PC-3 (cell line): ENCODE data around the gene UAP1. TPM values are rescaled to one million over a fixed set of nuclear protein-coding genes. Genes with fewer than 3 reads are reported as not detected.

Experiments
- ATAC-seq: fragments of 200-7000 bp; cut with Tn5 transposase; 2 replicates; pipeline ENCODE4 v1.9.1; 2020; ENCODE audit warnings: mild to moderate bottlenecking, moderate library complexity
- BruUV-seq: library from RNA; stranded (reverse); fragments of 400-500 nt; replicated peaks from 2 replicates; lab custom pipeline; 2021; lab: Mats Ljungman, UMichigan
- CTCF ChIA-PET: fragments of 300-600 bp; sonication (Branson Sonifier 250); formaldehyde crosslinking; loops from one replicate; lab custom pipeline; 2022; ENCODE audit warnings: antibody characterized with exemption; lab: Charles Lee
- POLR2A ChIA-PET: fragments of 300-600 bp; sonication (Branson Sonifier 250); formaldehyde crosslinking; loops from one replicate; lab custom pipeline; 2022; ENCODE audit warnings: antibody characterized with exemption; ENCODE audit not compliant: unreplicated experiment; lab: Charles Lee
- DNase-seq: peaks from one replicate; pipeline ENCODE4 v3.0.0-alpha.2; 2015
- H2AFZ ChIP-seq: fragments of 300-600 bp; sonication (generic); 2 replicates; pipeline ENCODE4 v1.6.0; 2016; ENCODE audit warnings: antibody characterized with exemption, low read length
- H3F3A ChIP-seq: fragments of 300-600 bp; sonication (generic); one replicate; pipeline ENCODE4 v1.6.0; 2017; ENCODE audit warnings: antibody characterized with exemption, low read length, control low read depth, mild to moderate bottlenecking; ENCODE audit not compliant: unreplicated experiment
- H3K27ac ChIP-seq: fragments of 300-600 bp; sonication (generic); 2 replicates; pipeline ENCODE4 v1.5.1; 2016; ENCODE audit warnings: mild to moderate bottlenecking, low read length
- H3K27me3 ChIP-seq: fragments of 300-600 bp; sonication (generic); 2 replicates; pipeline ENCODE4 v1.6.1; 2016; ENCODE audit warnings: low read length, mixed read lengths
- H3K36me3 ChIP-seq: fragments of 300-600 bp; sonication (generic); 2 replicates; pipeline ENCODE4 v1.6.1; 2016; ENCODE audit warnings: low read depth, mixed run types, low read length, mixed read lengths
- H3K4me1 ChIP-seq: fragments of 300-600 bp; sonication (generic); 2 replicates; pipeline ENCODE4 v1.5.1; 2016; ENCODE audit warnings: low read length; ENCODE audit not compliant: insufficient read depth
- H3K4me2 ChIP-seq: fragments of 300-600 bp; sonication (generic); 2 replicates; pipeline ENCODE4 v1.6.0; 2016; ENCODE audit warnings: low read length
- H3K4me3 ChIP-seq: fragments of 300-600 bp; sonication (generic); 2 replicates; pipeline ENCODE4 v1.5.1; 2016; ENCODE audit warnings: mild to moderate bottlenecking, low read length, mixed read lengths
- H3K79me2 ChIP-seq: fragments of 300-600 bp; sonication (generic); 2 replicates; pipeline ENCODE4 v1.6.1; 2017; ENCODE audit warnings: low read length, mixed read lengths
- H3K9ac ChIP-seq: fragments of 300-600 bp; sonication (generic); 2 replicates; pipeline ENCODE4 v1.6.0; 2016; ENCODE audit warnings: mild to moderate bottlenecking, low read length
- H3K9me2 ChIP-seq: fragments of 300-600 bp; sonication (generic); replicated peaks from 2 replicates; pipeline ENCODE4 v1.6.1; 2016; ENCODE audit warnings: mixed run types, low read length, mixed read lengths
- H3K9me3 ChIP-seq: fragments of 300-600 bp; sonication (generic); 2 replicates; pipeline ENCODE4 v1.6.1; 2016; ENCODE audit warnings: low read length, mixed read lengths
- H4K20me1 ChIP-seq: fragments of 300-600 bp; sonication (generic); 2 replicates; pipeline ENCODE4 v1.6.1; 2016; ENCODE audit warnings: low read length, mixed read lengths
- CTCF ChIP-seq: fragments of 300-600 bp; sonication (generic); conservative IDR thresholded peaks from 2 replicates; pipeline ENCODE4 v1.5.1; 2017; ENCODE audit warnings: antibody characterized with exemption, low read depth, mild to moderate bottlenecking, low read length
- EZH2 ChIP-seq: fragments of 300-600 bp; sonication (generic); IDR thresholded peaks from one replicate; pipeline ENCODE4 v1.6.1; 2017; ENCODE audit warnings: antibody characterized with exemption, mild to moderate bottlenecking, low read length; ENCODE audit not compliant: unreplicated experiment
- EZH2phosphoT487 ChIP-seq: fragments of 300-600 bp; sonication (generic); IDR thresholded peaks from 2 replicates; pipeline ENCODE4 v1.6.1; 2018; ENCODE audit warnings: mild to moderate bottlenecking, antibody characterized with exemption, low read length, borderline replicate concordance
- intact Hi-C: fragments of 100-400 bp; cut with micrococcal nuclease; formaldehyde crosslinking; loops from 2 replicates; pipeline ENCODE4 v1.9.0; 2023
- total RNA-seq: library from RNA; depleted of rRNA; stranded (reverse); fragments of >200 nt; gene quantifications from 2 replicates; pipeline ENCODE4 v1.2.3, GENCODE V29; 2014; rRNA removed

The UAP1 gene
- total RNA-seq, 1 experiment from 2014 or later = 118 TPM

- no peak overlapping the region for H3K27ac ChIP-seq
- no peaks in the 10 kb centered on the region for H4K20me1 ChIP-seq
- H3K9ac ChIP-seq = no peak overlapping the region
- no peak for ATAC-seq
- intact Hi-C loops = loop anchor here (1.0 kb wide), 1 partner anchor 151 kb away; no protein-coding TSS in a partner anchor
- H3F3A ChIP-seq = no peaks in the 10 kb centered on the region
- no peaks in the 10 kb centered on the region for H3K9me2 ChIP-seq
- TF ChIP-seq EZH2phosphoT487 (no peak), CTCF (no peak), EZH2 (no peak)
- CTCF ChIA-PET = interaction anchor here (1.4 kb wide), 1 partner anchor 151 kb away, joined by 7 read pairs; no protein-coding TSS in a partner anchor
- BruUV-seq = no TSS peak
- no peaks in the 10 kb centered on the region for H3K4me1 ChIP-seq
- no peak overlapping the region for H3K4me2 ChIP-seq
- DNase-seq = no peak
- H3K27me3 ChIP-seq = no peaks in the 10 kb centered on the region
- H2AFZ ChIP-seq = no peak overlapping the region
- H3K4me3 ChIP-seq = no peak overlapping the region
- H3K79me2 ChIP-seq = no peaks in the 10 kb centered on the region
- no peaks in the 10 kb centered on the region for H3K9me3 ChIP-seq
- no peaks in the 10 kb centered on the region for H3K36me3 ChIP-seq
- POLR2A ChIA-PET = interaction anchor here (0.6 kb wide), 1 partner anchor 12 kb away, joined by 6 read pairs; no protein-coding TSS in a partner anchor
Observed at GRCh38 chr1:162649583-162649982, 88.1 kb downstream of the UAP1 start.

Other genes starting within 250 kb of the UAP1 start
- gene SPATA46, start 184.9 kb upstream of the UAP1 start, total RNA-seq = not detected in 2 replicates
- gene C1orf226, start 180.0 kb upstream of the UAP1 start, total RNA-seq = 2.6 and 4.3 TPM in 2 replicates
- 0.04 TPM in 1 of 2 replicates, not detected in the other for gene SH2D1B, start 149.6 kb upstream of the UAP1 start, total RNA-seq
- 69.4 and 70.4 TPM in 2 replicates for gene UHMK1, start 63.9 kb upstream of the UAP1 start, total RNA-seq
- gene DDR2, start 70.7 kb downstream of the UAP1 start, total RNA-seq = 0.77 and 1.4 TPM in 2 replicates
- 21.5 and 28.4 TPM in 2 replicates for gene HSD17B7, start 229.0 kb downstream of the UAP1 start, total RNA-seq